Ishikawa (cell line): ENCODE data around the gene ZNF641.

ENCODE experiments used
- CEBPB ChIP-seq: IDR thresholded peaks from 2 replicates; pipeline ENCODE4 v1.6.1; 2012
- EP300 ChIP-seq: IDR thresholded peaks from 2 replicates; pipeline ENCODE4 v1.6.1; 2012; ENCODE audit warnings: borderline replicate concordance
- FOXM1 ChIP-seq: IDR thresholded peaks from 2 replicates; pipeline ENCODE4 v1.6.1; 2012; ENCODE audit warnings: low read depth, borderline replicate concordance
- MAX ChIP-seq: IDR thresholded peaks from 2 replicates; pipeline ENCODE4 v1.6.1; 2012
- RAD21 ChIP-seq: IDR thresholded peaks from 2 replicates; pipeline ENCODE4 v1.6.1; 2012; ENCODE audit warnings: low read depth
- TEAD4 ChIP-seq: IDR thresholded peaks from 2 replicates; pipeline ENCODE4 v1.6.1; 2012
- TF ChIP-seq, protein P1 (sequence below): IDR thresholded peaks from 2 replicates; pipeline ENCODE4 v1.6.1; 2012; ENCODE audit warnings: low read depth, mild to moderate bottlenecking

- TF ChIP-seq, protein P1, sequence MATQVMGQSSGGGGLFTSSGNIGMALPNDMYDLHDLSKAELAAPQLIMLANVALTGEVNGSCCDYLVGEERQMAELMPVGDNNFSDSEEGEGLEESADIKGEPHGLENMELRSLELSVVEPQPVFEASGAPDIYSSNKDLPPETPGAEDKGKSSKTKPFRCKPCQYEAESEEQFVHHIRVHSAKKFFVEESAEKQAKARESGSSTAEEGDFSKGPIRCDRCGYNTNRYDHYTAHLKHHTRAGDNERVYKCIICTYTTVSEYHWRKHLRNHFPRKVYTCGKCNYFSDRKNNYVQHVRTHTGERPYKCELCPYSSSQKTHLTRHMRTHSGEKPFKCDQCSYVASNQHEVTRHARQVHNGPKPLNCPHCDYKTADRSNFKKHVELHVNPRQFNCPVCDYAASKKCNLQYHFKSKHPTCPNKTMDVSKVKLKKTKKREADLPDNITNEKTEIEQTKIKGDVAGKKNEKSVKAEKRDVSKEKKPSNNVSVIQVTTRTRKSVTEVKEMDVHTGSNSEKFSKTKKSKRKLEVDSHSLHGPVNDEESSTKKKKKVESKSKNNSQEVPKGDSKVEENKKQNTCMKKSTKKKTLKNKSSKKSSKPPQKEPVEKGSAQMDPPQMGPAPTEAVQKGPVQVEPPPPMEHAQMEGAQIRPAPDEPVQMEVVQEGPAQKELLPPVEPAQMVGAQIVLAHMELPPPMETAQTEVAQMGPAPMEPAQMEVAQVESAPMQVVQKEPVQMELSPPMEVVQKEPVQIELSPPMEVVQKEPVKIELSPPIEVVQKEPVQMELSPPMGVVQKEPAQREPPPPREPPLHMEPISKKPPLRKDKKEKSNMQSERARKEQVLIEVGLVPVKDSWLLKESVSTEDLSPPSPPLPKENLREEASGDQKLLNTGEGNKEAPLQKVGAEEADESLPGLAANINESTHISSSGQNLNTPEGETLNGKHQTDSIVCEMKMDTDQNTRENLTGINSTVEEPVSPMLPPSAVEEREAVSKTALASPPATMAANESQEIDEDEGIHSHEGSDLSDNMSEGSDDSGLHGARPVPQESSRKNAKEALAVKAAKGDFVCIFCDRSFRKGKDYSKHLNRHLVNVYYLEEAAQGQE, result no peak
- TF ChIP-seq CEBPB (no peak), MAX (no peak), RAD21 (no peak), EP300 (no peak), TEAD4 (no peak), FOXM1 (no peak)
Measured at GRCh38 chr12:48292040-48292439, 58.7 kb downstream of the ZNF641 start.
